GM18507 (cell line): ENCODE results near the gene BSPH1.
"Not testable (repeated sequence)": the region's sequence is repeated elsewhere in the genome, so short reads cannot be mapped to it uniquely, and the experiment has no call there.

Source experiments
- DNase-seq: peaks from one replicate; pipeline ENCODE4 v3.0.0; 2011; ENCODE audit warnings: low read depth; ENCODE audit not compliant: insufficient read length; ENCODE audit errors: extremely low spot score
- FAIRE-seq: peaks from 2 replicates; lab custom pipeline; 2011; peaks lifted over from hg19 to GRCh38; lab: Jason Lieb, UNC

BSPH1 gene

DNA sequence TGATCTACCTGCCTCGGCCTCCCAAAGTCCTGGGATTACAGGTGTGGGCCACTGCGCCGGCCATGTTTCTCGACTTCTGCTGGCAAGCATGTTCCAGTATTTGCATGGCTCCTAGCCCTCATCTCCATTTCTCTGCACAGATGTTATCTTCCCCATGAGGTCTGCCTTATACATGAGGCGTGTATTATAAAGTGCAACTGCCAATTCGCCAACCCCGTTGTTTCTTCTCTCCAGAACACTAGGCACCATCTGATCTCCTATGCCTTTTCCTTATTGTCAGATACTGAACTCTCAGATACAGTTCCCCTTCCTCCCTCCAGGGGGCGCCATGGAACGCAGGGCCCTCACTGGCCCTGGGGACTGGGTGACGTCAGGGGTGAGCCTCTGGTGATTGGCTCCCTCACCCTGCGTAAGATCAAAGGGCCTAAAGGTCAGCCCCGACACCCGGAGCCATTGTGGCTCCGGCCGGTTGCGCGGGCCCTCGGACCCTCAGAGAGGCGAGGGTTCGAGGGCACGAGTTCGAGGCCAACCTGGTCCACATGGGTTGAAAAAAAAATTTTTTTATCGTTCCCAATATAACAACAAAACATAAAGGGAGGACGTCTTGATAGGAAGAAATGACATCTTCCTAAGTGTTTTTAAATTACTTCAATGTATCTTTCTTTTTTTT lies 42.0 kb downstream of the BSPH1 start:
- DNase-seq: not testable (repeated sequence)

DNA sequence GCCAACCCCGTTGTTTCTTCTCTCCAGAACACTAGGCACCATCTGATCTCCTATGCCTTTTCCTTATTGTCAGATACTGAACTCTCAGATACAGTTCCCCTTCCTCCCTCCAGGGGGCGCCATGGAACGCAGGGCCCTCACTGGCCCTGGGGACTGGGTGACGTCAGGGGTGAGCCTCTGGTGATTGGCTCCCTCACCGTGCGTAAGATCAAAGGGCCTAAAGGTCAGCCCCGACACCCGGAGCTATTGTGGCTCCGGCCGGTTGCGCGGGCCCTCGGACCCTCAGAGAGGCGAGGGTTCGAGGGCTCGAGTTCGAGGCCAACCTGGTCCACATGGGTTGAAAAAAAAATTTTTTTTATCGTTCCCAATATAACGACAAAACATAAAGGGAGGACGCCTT lies 63.4 kb downstream of the BSPH1 start:
- not testable (repeated sequence) for FAIRE-seq, DNase-seq

More for the DNA sequence above, 42.0 kb downstream of the BSPH1 start:
- not testable (repeated sequence) for FAIRE-seq

DNA sequence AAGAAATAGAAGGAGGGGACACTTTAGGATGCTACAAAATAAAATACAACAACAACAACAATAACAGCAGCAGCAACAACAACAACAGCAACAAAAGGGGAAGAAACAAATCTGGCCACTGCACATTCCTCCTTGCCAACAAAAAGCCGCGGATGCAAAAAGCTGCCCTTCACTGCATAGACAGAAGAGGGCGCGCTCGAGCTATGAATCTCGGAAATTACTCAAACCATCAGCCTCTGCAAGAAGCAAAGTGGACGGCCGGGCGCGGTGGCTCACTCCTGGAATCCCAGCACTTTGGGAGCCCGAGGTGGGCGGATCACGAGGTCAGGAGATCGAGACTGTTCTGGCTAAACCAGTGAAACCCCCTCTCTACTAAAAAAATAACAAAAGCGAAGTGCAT lies 71.9 kb downstream of the BSPH1 start:
- not testable (repeated sequence) for DNase-seq, FAIRE-seq
